HepG2 (cell line): ENCODE measurements around the gene MSI2. TPM values are rescaled to one million over a fixed set of nuclear protein-coding genes. Genes with fewer than 3 reads are reported as not detected.

Experiments used
- AGO1 ChIP-seq: fragments of 200-400 bp; formaldehyde crosslinking; IDR thresholded peaks from 2 replicates; pipeline ENCODE4 v1.6.1; 2017; ENCODE audit warnings: mild to moderate bottlenecking, low read depth, low read length, moderate library complexity; ENCODE audit not compliant: poor library complexity, severe bottlenecking
- IRX3 ChIP-seq: sonication (generic); formaldehyde crosslinking; IDR thresholded peaks from 2 replicates; pipeline ENCODE4 v1.8.1; 2023; ENCODE audit warnings: mild to moderate bottlenecking, low read depth, missing genetic modification reagents, borderline replicate concordance
- LCORL ChIP-seq, 2 experiments: fragments of 450-650 bp in 1 of 2; sonication (generic) in 1 of 2; formaldehyde crosslinking in 1 of 2; IDR thresholded peaks; 2 replicates each; pipeline versions ENCODE4 v1.5.0 to v1.6.1; 2017 to 2020; ENCODE audit warnings: antibody characterized with exemption in 1 of 2, missing genetic modification reagents in 1 of 2
- NCOR1 ChIP-seq: fragments of 200-600 bp; sonication (generic); IDR thresholded peaks from 2 replicates; pipeline ENCODE4 v1.7.0; 2017; ENCODE audit warnings: antibody characterized with exemption, low read length, borderline replicate concordance
- NFYC ChIP-seq: IDR thresholded peaks from 2 replicates; pipeline ENCODE4 v1.6.1; 2016; ENCODE audit warnings: missing genetic modification reagents, missing compliant biosample characterization
- NR2C2 ChIP-seq: sonication (generic); formaldehyde crosslinking; IDR thresholded peaks from 2 replicates; pipeline ENCODE4 v1.4.0; 2020; ENCODE audit warnings: missing genetic modification reagents, mild to moderate bottlenecking, moderate library complexity, borderline replicate concordance
- RARA ChIP-seq: IDR thresholded peaks from 2 replicates; pipeline ENCODE4 v1.6.1; 2016; ENCODE audit warnings: missing genetic modification reagents, missing compliant biosample characterization
- RBM39 ChIP-seq: fragments of 200-400 bp; formaldehyde crosslinking; IDR thresholded peaks from one replicate; pipeline ENCODE4 v1.6.1; 2018; ENCODE audit warnings: antibody characterized with exemption, mild to moderate bottlenecking, low read depth, low read length; ENCODE audit not compliant: poor library complexity, severe bottlenecking
- RFX3 ChIP-seq: IDR thresholded peaks from 2 replicates; pipeline ENCODE4 v1.6.1; 2016; ENCODE audit warnings: missing biosample characterization, missing genetic modification reagents
- RXRA ChIP-seq: sonication (generic); formaldehyde crosslinking; IDR thresholded peaks from 2 replicates; pipeline ENCODE4 v1.5.1; 2020; ENCODE audit warnings: missing genetic modification reagents
- SOX5 ChIP-seq: IDR thresholded peaks from 2 replicates; pipeline ENCODE4 v1.6.1; 2016; ENCODE audit warnings: borderline replicate concordance
- TFDP1 ChIP-seq: IDR thresholded peaks from 2 replicates; pipeline ENCODE4 v1.6.1; 2016; ENCODE audit warnings: missing compliant biosample characterization, missing genetic modification reagents, borderline replicate concordance
- TP53 ChIP-seq: sonication (generic); formaldehyde crosslinking; conservative IDR thresholded peaks from 2 replicates; pipeline ENCODE4 v1.4.0; 2020; ENCODE audit warnings: missing genetic modification reagents
- TSC22D2 ChIP-seq: sonication (generic); formaldehyde crosslinking; IDR thresholded peaks from 2 replicates; pipeline ENCODE4 v1.5.1; 2020; ENCODE audit warnings: missing genetic modification reagents, mild to moderate bottlenecking, borderline replicate concordance
- U2AF1 ChIP-seq: fragments of 200-400 bp; formaldehyde crosslinking; optimal IDR thresholded peaks from 2 replicates; pipeline ENCODE3; 2017; ENCODE audit warnings: mild to moderate bottlenecking, low read depth, low read length
- YY1 ChIP-seq: IDR thresholded peaks from 2 replicates; pipeline ENCODE4 v1.6.1; 2011; ENCODE audit warnings: low read length, low read depth, moderate library complexity, mild to moderate bottlenecking; ENCODE audit not compliant: insufficient read depth, insufficient replicate concordance
- ZBTB7B ChIP-seq: sonication (generic); formaldehyde crosslinking; IDR thresholded peaks from 2 replicates; pipeline ENCODE4 v1.4.0; 2020; ENCODE audit warnings: missing genetic modification reagents
- ZNF329 ChIP-seq: sonication (generic); formaldehyde crosslinking; IDR thresholded peaks from 2 replicates; pipeline ENCODE4 v1.9.0; 2021; ENCODE audit warnings: low read depth, mild to moderate bottlenecking, missing genetic modification reagents
- ZNF414 ChIP-seq: sonication (generic); formaldehyde crosslinking; IDR thresholded peaks from 2 replicates; pipeline ENCODE4 v1.5.0; 2020; ENCODE audit warnings: missing genetic modification reagents
- ZNF644 ChIP-seq: IDR thresholded peaks from 2 replicates; pipeline ENCODE4 v1.6.1; 2016; ENCODE audit warnings: low read depth
- polyA plus RNA-seq, 8 experiments: library from polyadenylated mRNA; depleted of rRNA in 3 of 8; stranded (reverse) in 7 of 8; unstranded in 1 of 8; fragments of >200 nt; fragmentation: Illumina TruSeq in 4 of 8; extraction: Trizol in 4 of 8; gene quantifications; 2 replicates each; pipeline versions ENCODE4 v1.2.1 to v1.2.3, GENCODE V29; 2011 to 2016; ENCODE audit warnings: low read depth in 4 of 8, missing spikeins in 1 of 8, mixed read lengths in 1 of 8; ENCODE audit not compliant: insufficient read depth in 1 of 8
- total RNA-seq, 5 experiments: library from RNA; depleted of rRNA; stranded (reverse); fragments of >200 nt; fragmentation: Illumina TruSeq; extraction: Trizol; gene quantifications; 2 replicates each; pipeline ENCODE4 v1.2.3, GENCODE V29; 2016; ENCODE audit warnings: low read depth in 1 of 5
- TF ChIP-seq, protein P1 (sequence below): sonication (generic); formaldehyde crosslinking; IDR thresholded peaks from 2 replicates; pipeline ENCODE4 v1.8.0; 2022; ENCODE audit warnings: missing genetic modification reagents, mild to moderate bottlenecking, borderline replicate concordance
- TF ChIP-seq, protein P2 (sequence below): sonication (generic); formaldehyde crosslinking; IDR thresholded peaks from 2 replicates; pipeline ENCODE4 v1.8.0; 2022; ENCODE audit warnings: low read depth, missing genetic modification reagents
- TF ChIP-seq, protein P3 (sequence below): IDR thresholded peaks from 2 replicates; pipeline ENCODE4 v1.6.1; 2016; ENCODE audit warnings: low read depth, control low read depth

MSI2 gene
- total and polyA plus RNA-seq, 2 of the 13 experiments (the other 11 are each of a cell fraction or from before 2014, with no cell fraction given) = 77.5 to 78.4 TPM

DNA sequence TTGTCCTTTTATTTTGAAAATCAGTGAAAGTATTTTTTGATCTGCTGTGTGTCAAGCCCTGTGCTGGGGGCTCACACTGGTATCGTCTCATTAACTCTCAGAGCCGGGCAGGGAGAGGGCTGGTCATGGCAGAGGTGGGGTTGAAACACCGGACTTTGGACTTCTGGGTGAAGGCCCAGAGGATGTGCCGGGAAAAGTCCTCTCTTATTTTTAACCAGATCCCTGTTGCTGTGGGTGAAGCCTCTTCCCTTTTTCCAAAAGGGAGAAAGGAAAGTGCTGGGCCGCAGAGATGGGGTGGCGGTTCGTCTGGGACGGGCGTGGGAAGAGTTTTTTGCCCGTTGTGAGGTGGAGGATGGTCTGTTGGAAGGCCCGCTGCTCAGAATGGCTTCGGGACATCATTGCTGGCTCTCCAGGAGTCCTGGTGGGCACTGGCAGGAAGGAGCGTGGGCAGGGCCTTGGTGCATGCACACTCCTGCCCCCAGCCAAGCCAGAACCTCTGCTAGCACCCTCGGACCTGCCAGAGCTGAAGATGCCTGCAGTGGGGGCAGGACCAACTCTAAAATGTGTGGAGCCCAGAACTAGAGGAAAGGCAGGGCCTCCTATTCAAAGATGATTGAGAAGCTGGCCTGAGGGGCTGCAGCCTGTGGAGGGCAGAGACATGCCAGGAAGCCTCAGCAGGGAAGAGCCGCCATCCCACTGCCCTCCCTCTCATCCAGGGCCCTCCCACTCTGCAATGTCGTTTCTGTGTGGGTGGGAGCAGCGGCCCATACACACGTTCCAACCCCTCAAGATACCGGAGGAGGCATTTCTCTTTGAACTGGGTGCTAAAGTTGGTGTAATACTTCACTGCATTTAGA, 275.6 kb downstream of the MSI2 start (continued):
- TF ChIP-seq, protein P1, sequence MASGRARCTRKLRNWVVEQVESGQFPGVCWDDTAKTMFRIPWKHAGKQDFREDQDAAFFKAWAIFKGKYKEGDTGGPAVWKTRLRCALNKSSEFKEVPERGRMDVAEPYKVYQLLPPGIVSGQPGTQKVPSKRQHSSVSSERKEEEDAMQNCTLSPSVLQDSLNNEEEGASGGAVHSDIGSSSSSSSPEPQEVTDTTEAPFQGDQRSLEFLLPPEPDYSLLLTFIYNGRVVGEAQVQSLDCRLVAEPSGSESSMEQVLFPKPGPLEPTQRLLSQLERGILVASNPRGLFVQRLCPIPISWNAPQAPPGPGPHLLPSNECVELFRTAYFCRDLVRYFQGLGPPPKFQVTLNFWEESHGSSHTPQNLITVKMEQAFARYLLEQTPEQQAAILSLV (CRISPR knock-in tag) = no peak
- TF ChIP-seq ZBTB7B (CRISPR knock-in tag) (peak; percentile 76; the same call in 1 of the 2 replicates), TP53 (CRISPR knock-in tag) (0 out of 2 replicates have a peak, but pooled peaks have one; percentile 16), YY1 (peak; percentile 49), NR2C2 (no peak), AGO1 (no peak), RARA (CRISPR knock-in tag) (peak; percentile 49), NCOR1 (peak; percentile 88), ZNF644 (CRISPR knock-in tag) (peak; percentile 79; the same call in 1 of the 2 replicates), RFX3 (no peak), U2AF1 (no peak), TFDP1 (0 out of 2 replicates have a peak, but pooled peaks have one; percentile 26), RBM39 (peak; percentile 38), IRX3 (CRISPR knock-in tag) (no peak), TSC22D2 (no peak), ZNF329 (no peak), SOX5 (peak; percentile 41; the same call in 1 of the 2 replicates), ZNF414 (CRISPR knock-in tag) (no peak), LCORL (IDR thresholded peaks at IDR 0.05) (no peak), LCORL (CRISPR knock-in tag; IDR thresholded peaks at IDR 0.05) (peak; percentile 73), RXRA (peak; percentile 29; the same call in 1 of the 2 replicates), NFYC (CRISPR knock-in tag) (no peak)
- TF ChIP-seq, protein P2, sequence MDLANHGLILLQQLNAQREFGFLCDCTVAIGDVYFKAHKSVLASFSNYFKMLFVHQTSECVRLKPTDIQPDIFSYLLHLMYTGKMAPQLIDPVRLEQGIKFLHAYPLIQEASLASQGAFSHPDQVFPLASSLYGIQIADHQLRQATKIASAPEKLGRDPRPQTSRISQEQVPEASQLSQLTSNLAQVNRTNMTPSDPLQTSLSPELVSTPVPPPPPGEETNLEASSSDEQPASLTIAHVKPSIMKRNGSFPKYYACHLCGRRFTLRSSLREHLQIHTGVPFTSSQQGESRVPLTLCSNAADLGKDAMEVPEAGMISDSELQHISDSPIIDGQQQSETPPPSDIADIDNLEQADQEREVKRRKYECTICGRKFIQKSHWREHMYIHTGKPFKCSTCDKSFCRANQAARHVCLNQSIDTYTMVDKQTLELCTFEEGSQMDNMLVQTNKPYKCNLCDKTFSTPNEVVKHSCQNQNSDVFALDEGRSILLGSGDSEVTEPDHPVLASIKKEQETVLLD (CRISPR knock-in tag) = no peak
- TF ChIP-seq, protein P3, sequence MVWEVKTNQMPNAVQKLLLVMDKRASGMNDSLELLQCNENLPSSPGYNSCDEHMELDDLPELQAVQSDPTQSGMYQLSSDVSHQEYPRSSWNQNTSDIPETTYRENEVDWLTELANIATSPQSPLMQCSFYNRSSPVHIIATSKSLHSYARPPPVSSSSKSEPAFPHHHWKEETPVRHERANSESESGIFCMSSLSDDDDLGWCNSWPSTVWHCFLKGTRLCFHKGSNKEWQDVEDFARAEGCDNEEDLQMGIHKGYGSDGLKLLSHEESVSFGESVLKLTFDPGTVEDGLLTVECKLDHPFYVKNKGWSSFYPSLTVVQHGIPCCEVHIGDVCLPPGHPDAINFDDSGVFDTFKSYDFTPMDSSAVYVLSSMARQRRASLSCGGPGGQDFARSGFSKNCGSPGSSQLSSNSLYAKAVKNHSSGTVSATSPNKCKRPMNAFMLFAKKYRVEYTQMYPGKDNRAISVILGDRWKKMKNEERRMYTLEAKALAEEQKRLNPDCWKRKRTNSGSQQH (CRISPR knock-in tag) = 0 out of 2 replicates have a peak, but pooled peaks have one; percentile 23
